NB4 (cell line): ENCODE measurements around the gene ENC1.

Source experiments
- DNase-seq: peaks from one replicate; pipeline ENCODE4 v3.0.0; 2010; ENCODE audit warnings: low read depth
- H3K4me3 ChIP-seq: one replicate; pipeline ENCODE4 v1.5.1; 2011; ENCODE audit warnings: mild to moderate bottlenecking, low read depth, low read length, moderate library complexity
- MYC ChIP-seq: IDR thresholded peaks from 2 replicates; pipeline ENCODE4 v1.6.1; 2011; ENCODE audit warnings: low read depth, low read length
- POLR2A ChIP-seq: IDR thresholded peaks from 2 replicates; pipeline ENCODE4 v1.6.1; 2011; ENCODE audit warnings: mild to moderate bottlenecking; ENCODE audit not compliant: insufficient read length; ENCODE audit errors: extremely low read depth
- TF ChIP-seq, protein P1 (sequence below): IDR thresholded peaks from one replicate; pipeline ENCODE4 v1.5.1; 2012; ENCODE audit warnings: low read depth, low read length
- TF ChIP-seq, protein P2 (sequence below): IDR thresholded peaks from 2 replicates; pipeline ENCODE4 v1.6.1; 2011; ENCODE audit warnings: low read depth, low read length

ENC1 gene

DNA sequence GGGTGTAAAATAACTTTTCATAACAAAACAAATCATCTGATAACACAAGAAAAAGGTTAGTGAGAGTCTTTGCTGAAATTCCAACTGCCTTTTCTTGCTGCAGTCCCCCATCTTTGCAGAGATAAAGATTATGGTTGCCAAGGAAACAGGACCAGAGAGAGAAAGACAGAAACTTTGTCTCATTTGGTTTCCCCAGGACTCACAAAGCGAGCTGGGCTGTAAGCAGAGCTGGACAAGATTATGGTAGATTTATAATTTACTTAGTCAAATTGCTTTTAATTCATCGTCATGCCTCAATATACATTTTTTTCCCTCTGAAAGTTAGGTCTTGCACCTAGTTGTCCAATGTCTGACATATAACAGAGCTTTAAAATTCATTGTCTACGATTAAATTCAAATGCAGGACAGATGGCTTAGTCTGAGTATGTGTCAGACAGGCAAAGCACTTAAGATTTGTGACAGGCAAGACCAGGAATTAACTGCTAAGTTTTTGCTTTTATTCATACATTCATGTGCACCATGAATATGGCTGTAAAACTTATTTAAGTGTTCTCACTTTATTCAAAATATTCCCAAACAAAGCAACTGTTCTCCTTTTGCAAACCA, 17.4 kb downstream of the ENC1 start:
- DNase-seq, result no peak
- no peak overlapping the region for H3K4me3 ChIP-seq
- TF ChIP-seq POLR2A (no peak), MYC (no peak)
- TF ChIP-seq, protein P1, sequence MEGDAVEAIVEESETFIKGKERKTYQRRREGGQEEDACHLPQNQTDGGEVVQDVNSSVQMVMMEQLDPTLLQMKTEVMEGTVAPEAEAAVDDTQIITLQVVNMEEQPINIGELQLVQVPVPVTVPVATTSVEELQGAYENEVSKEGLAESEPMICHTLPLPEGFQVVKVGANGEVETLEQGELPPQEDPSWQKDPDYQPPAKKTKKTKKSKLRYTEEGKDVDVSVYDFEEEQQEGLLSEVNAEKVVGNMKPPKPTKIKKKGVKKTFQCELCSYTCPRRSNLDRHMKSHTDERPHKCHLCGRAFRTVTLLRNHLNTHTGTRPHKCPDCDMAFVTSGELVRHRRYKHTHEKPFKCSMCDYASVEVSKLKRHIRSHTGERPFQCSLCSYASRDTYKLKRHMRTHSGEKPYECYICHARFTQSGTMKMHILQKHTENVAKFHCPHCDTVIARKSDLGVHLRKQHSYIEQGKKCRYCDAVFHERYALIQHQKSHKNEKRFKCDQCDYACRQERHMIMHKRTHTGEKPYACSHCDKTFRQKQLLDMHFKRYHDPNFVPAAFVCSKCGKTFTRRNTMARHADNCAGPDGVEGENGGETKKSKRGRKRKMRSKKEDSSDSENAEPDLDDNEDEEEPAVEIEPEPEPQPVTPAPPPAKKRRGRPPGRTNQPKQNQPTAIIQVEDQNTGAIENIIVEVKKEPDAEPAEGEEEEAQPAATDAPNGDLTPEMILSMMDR, result no peak
- TF ChIP-seq, protein P2, sequence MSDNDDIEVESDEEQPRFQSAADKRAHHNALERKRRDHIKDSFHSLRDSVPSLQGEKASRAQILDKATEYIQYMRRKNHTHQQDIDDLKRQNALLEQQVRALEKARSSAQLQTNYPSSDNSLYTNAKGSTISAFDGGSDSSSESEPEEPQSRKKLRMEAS, result no peak

DNA sequence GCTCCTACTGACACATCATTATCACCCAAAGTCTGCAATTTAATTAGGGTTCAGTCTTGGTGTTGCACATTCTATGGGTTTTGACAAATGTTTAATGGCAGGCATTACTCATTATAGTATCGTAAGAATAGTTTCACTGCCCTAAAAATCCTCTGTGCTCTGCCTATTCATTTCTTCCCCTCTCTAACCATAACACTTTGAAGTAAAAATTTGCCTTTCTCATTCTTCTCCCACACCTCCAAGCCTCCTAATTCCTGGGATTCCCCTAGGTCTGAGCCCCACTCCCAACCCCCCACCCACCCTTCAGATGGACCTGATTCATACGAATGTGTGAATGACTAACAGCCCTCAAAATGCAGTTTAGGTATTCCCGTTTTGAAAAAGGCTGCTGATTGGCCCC, 18.4 kb downstream of the ENC1 start:
- TF ChIP-seq, protein P1, result no peak
- no peak for TF ChIP-seq MYC
- TF ChIP-seq POLR2A, result no peak
- TF ChIP-seq, protein P2, result no peak
- DNase-seq, result no peak
- H3K4me3 ChIP-seq, result no peak overlapping the region

GRCh38 chr5:74621492-74621891, 19.0 kb downstream of the ENC1 start:
- no peak overlapping the region for H3K4me3 ChIP-seq
- TF ChIP-seq, protein P1, result no peak
- no peak for DNase-seq

GRCh38 chr5:74619308-74619707, 21.2 kb downstream of the ENC1 start:
- DNase-seq, result no peak
- TF ChIP-seq, protein P2, result no peak
- TF ChIP-seq POLR2A, result no peak
- no peak for TF ChIP-seq MYC
- TF ChIP-seq, protein P1, result no peak
- no peak overlapping the region for H3K4me3 ChIP-seq

GRCh38 chr5:74618106-74618505, 22.4 kb downstream of the ENC1 start:
- no peak overlapping the region for H3K4me3 ChIP-seq
- no peak for DNase-seq
- no peak for TF ChIP-seq MYC

DNA sequence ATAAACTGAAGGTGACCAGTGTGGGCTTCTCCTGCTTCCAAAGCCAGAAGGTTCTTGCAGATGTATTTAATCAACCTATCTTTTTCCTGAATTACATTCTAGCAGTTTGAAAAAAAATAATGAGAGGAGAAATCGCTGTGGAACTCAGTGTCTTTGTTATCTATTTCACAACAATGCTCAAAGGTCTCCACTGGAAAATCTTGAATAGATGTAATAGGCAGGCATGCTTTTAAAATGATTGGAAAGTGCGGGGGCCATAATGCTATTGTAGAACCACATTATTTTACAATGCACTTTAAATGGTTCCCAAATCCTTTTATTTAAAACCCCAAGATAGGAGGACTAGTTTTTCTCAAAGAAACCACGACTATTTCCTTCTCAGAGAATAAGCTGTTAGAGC, 23.3 kb downstream of the ENC1 start:
- no peak for DNase-seq
- TF ChIP-seq MYC, result no peak
- TF ChIP-seq POLR2A, result no peak
- TF ChIP-seq, protein P2, result no peak
- TF ChIP-seq, protein P1, result no peak
- no peak overlapping the region for H3K4me3 ChIP-seq
